BLaER1 treated with 17β-estradiol and CSF1 and Interleukin-3, amounts not matched to agents 10 nM and 100 nM (cell line): ENCODE data around the gene AKT3.
A peak's percentile ranks its signal among the peaks of the same experiment; 100 is the strongest.

Source experiments
- H3K27ac ChIP-seq, 11 experiments: shearing (Covaris generic); formaldehyde crosslinking; 2 replicates each; pipeline ENCODE4 v1.8.1; 2022
- H3K27me3 ChIP-seq, 11 experiments: shearing (Covaris generic); formaldehyde crosslinking; 2 replicates each; pipeline ENCODE4 v1.8.1; 2022
- H3K36me3 ChIP-seq, 11 experiments: shearing (Covaris generic); formaldehyde crosslinking; 2 replicates each; pipeline ENCODE4 v1.8.1; 2022
- H3K4me1 ChIP-seq, 10 experiments: shearing (Covaris generic); formaldehyde crosslinking; 2 replicates each; pipeline ENCODE4 v1.8.1; 2022
- H3K4me2 ChIP-seq, 11 experiments: shearing (Covaris generic); formaldehyde crosslinking; 2 replicates each; pipeline ENCODE4 v1.8.1; 2022
- H3K4me3 ChIP-seq, 10 experiments: shearing (Covaris generic); formaldehyde crosslinking; 2 replicates each; pipeline ENCODE4 v1.8.1; 2022
- H3K9ac ChIP-seq, 11 experiments: shearing (Covaris generic); formaldehyde crosslinking; 2 replicates each; pipeline ENCODE4 v1.8.1; 2022
- H3K9me3 ChIP-seq, 11 experiments: shearing (Covaris generic); formaldehyde crosslinking; replicated peaks in 1 of 11; 2 replicates each; pipeline ENCODE4 v1.8.1; 2022
- H4K20me1 ChIP-seq, 11 experiments: shearing (Covaris generic); formaldehyde crosslinking; 2 replicates each; pipeline ENCODE4 v1.8.1; 2022
- Cebpa-rat ChIP-seq, 11 experiments: shearing (Covaris generic); IDR thresholded peaks; 2 replicates each; pipeline ENCODE4 v1.8.1; 2022

AKT3 gene

GRCh38 chr1:243758647-243759046 lies 91.4 kb downstream of the AKT3 start:
- Histone ChIP-seq H3K4me3 (no peak overlapping the region), H3K27me3 (no peaks in the 10 kb centered on the region), H3K9ac (no peak overlapping the region), H3K9me3 (no peaks in the 10 kb centered on the region), H3K27ac (no peak overlapping the region), H3K4me1 (peaks cover 0 to 7% (median 0%) of the 10 kb centered on the region in 10 experiments; a peak in 1 of 20 replicates), H3K4me2 (no peak overlapping the region), H4K20me1 (peaks cover 0 to 74% (median 0%) of the 10 kb centered on the region in 11 experiments; a peak in 5 of 22 replicates), H3K36me3 (0 out of 22 replicates have a peak, but pooled peaks cover 0 to 6% (median 0%) of the 10 kb centered on the region in 11 experiments)
- no peak for TF ChIP-seq Cebpa-rat (IDR thresholded peaks at IDR 0.05)

- no peak for TF ChIP-seq Cebpa-rat (IDR thresholded peaks at IDR 0.05)
- no peak overlapping the region for H3K9ac ChIP-seq
- no peak overlapping the region for H3K27ac ChIP-seq
- H3K9me3 ChIP-seq = no peaks in the 10 kb centered on the region
- H3K27me3 ChIP-seq = no peaks in the 10 kb centered on the region
- H3K36me3 ChIP-seq = 0 out of 22 replicates have a peak, but pooled peaks cover 0 to 6% (median 0%) of the 10 kb centered on the region in 11 experiments
- no peak overlapping the region for H3K4me3 ChIP-seq
- H3K4me1 ChIP-seq = peaks cover 0 to 7% (median 0%) of the 10 kb centered on the region in 10 experiments; a peak in 2 of 20 replicates
- H3K4me2 ChIP-seq = no peak overlapping the region
- peaks cover 0 to 80% (median 0%) of the 10 kb centered on the region in 11 experiments; a peak in 5 of 22 replicates for H4K20me1 ChIP-seq
These were observed 93.5 kb downstream of the AKT3 start for GRCh38 chr1:243756529-243756928.

GRCh38 chr1:243754348-243754747 lies 95.7 kb downstream of the AKT3 start:
- Histone ChIP-seq H3K9ac (no peak overlapping the region), H3K4me2 (no peak overlapping the region)

GRCh38 chr1:243751506-243751905 lies 98.5 kb downstream of the AKT3 start:
- H3K9ac ChIP-seq = no peak overlapping the region
- H3K27me3 ChIP-seq = no peaks in the 10 kb centered on the region
- no peak overlapping the region for H3K27ac ChIP-seq
- H4K20me1 ChIP-seq = peaks cover 0 to 75% (median 0%) of the 10 kb centered on the region in 11 experiments; a peak in 5 of 22 replicates
- peaks cover 0 to 7% (median 0%) of the 10 kb centered on the region in 10 experiments; a peak in 4 of 20 replicates for H3K4me1 ChIP-seq
- no peak overlapping the region for H3K4me2 ChIP-seq
- no peak overlapping the region for H3K4me3 ChIP-seq
- 0 out of 22 replicates have a peak, but pooled peaks cover 0 to 6% (median 0%) of the 10 kb centered on the region in 11 experiments for H3K36me3 ChIP-seq
- H3K9me3 ChIP-seq = no peaks in the 10 kb centered on the region
- TF ChIP-seq Cebpa-rat (IDR thresholded peaks at IDR 0.05) = no peak

More at GRCh38 chr1:243754348-243754747, 95.7 kb downstream of the AKT3 start:
- H3K4me3 ChIP-seq = no peak overlapping the region
- H3K4me1 ChIP-seq = peaks cover 0 to 7% (median 0%) of the 10 kb centered on the region in 10 experiments; a peak in 2 of 20 replicates
- H3K27ac ChIP-seq = no peak overlapping the region
- H4K20me1 ChIP-seq = peaks cover 0 to 82% (median 0%) of the 10 kb centered on the region in 11 experiments; a peak in 5 of 22 replicates
- 0 out of 22 replicates have a peak, but pooled peaks cover 0 to 6% (median 0%) of the 10 kb centered on the region in 11 experiments for H3K36me3 ChIP-seq
- TF ChIP-seq Cebpa-rat (IDR thresholded peaks at IDR 0.05) = no peak
- H3K27me3 ChIP-seq = no peaks in the 10 kb centered on the region
- H3K9me3 ChIP-seq = no peaks in the 10 kb centered on the region

GRCh38 chr1:243748706-243749283 lies 101.2 kb downstream of the AKT3 start:
- peaks cover 0 to 11% (median 4%) of the 10 kb centered on the region in 11 experiments; a peak in 7 of 22 replicates for H3K36me3 ChIP-seq
- no peaks in the 10 kb centered on the region for H3K27me3 ChIP-seq
- no peak for TF ChIP-seq Cebpa-rat (IDR thresholded peaks at IDR 0.05)
- H3K4me3 ChIP-seq = no peak overlapping the region
- peaks cover 0 to 8% (median 4%) of the 10 kb centered on the region in 10 experiments; a peak in 7 of 20 replicates for H3K4me1 ChIP-seq
- H3K27ac ChIP-seq = no peak overlapping the region
- H3K9ac ChIP-seq = no peak overlapping the region
- peaks cover 0 to 62% (median 0%) of the 10 kb centered on the region in 11 experiments; a peak in 4 of 22 replicates for H4K20me1 ChIP-seq
- H3K4me2 ChIP-seq = no peak overlapping the region
- peaks cover 4 to 11% (median 5%) of the 10 kb centered on the region in 11 experiments; a peak in 19 of 22 replicates for H3K9me3 ChIP-seq

GRCh38 chr1:243748227-243748626 lies 101.8 kb downstream of the AKT3 start:
- H3K9me3 ChIP-seq = peaks cover 8 to 16% (median 11%) of the 10 kb centered on the region in 11 experiments; a peak in 19 of 22 replicates
- no peak overlapping the region for H3K27ac ChIP-seq
- H4K20me1 ChIP-seq = peaks cover 0 to 58% (median 0%) of the 10 kb centered on the region in 11 experiments; a peak in 4 of 22 replicates
- no peak overlapping the region for H3K4me3 ChIP-seq
- no peak for TF ChIP-seq Cebpa-rat (IDR thresholded peaks at IDR 0.05)
- H3K27me3 ChIP-seq = no peaks in the 10 kb centered on the region
- H3K9ac ChIP-seq = no peak overlapping the region
- no peak overlapping the region for H3K4me2 ChIP-seq
- H3K36me3 ChIP-seq = peaks cover 0 to 14% (median 7%) of the 10 kb centered on the region in 11 experiments; a peak in 7 of 22 replicates
- peaks cover 0 to 8% (median 4%) of the 10 kb centered on the region in 10 experiments; a peak in 7 of 20 replicates for H3K4me1 ChIP-seq

GRCh38 chr1:243746751-243747150 lies 103.3 kb downstream of the AKT3 start:
- peaks cover 0 to 45% (median 0%) of the 10 kb centered on the region in 11 experiments; a peak in 4 of 22 replicates for H4K20me1 ChIP-seq
- no peaks in the 10 kb centered on the region for H3K27me3 ChIP-seq
- no peak overlapping the region for H3K4me3 ChIP-seq
- peaks cover 18 to 28% (median 21%) of the 10 kb centered on the region in 11 experiments; a peak in 21 of 22 replicates for H3K9me3 ChIP-seq
- no peak overlapping the region for H3K9ac ChIP-seq
- no peak overlapping the region for H3K27ac ChIP-seq
- H3K4me2 ChIP-seq = 0 out of 22 replicates have a peak overlapping the region, but pooled peaks of 1 of the 11 experiments have one; percentile 9
- peaks cover 0 to 8% (median 4%) of the 10 kb centered on the region in 10 experiments; a peak in 7 of 20 replicates for H3K4me1 ChIP-seq
- TF ChIP-seq Cebpa-rat (IDR thresholded peaks at IDR 0.05) = no peak
- peaks cover 0 to 20% (median 10%) of the 10 kb centered on the region in 11 experiments; a peak in 9 of 22 replicates for H3K36me3 ChIP-seq

- peak overlapping the region in 1 of 11 experiments; percentile 41; a peak in 2 of 22 replicates for H3K4me2 ChIP-seq
- no peak overlapping the region for H3K9ac ChIP-seq
- peaks cover 0 to 20% (median 10%) of the 10 kb centered on the region in 11 experiments; a peak in 9 of 22 replicates for H3K36me3 ChIP-seq
- H4K20me1 ChIP-seq = peaks cover 0 to 32% (median 0%) of the 10 kb centered on the region in 11 experiments; a peak in 3 of 22 replicates
- H3K9me3 ChIP-seq = peaks cover 18 to 28% (median 21%) of the 10 kb centered on the region in 11 experiments; a peak in 21 of 22 replicates
- no peaks in the 10 kb centered on the region for H3K27me3 ChIP-seq
- no peak for TF ChIP-seq Cebpa-rat (IDR thresholded peaks at IDR 0.05)
- H3K4me3 ChIP-seq = no peak overlapping the region
- 0 out of 22 replicates have a peak overlapping the region, but pooled peaks of 2 of the 11 experiments have one; percentile 17 to 28 for H3K27ac ChIP-seq
- H3K4me1 ChIP-seq = peaks cover 0 to 12% (median 2%) of the 10 kb centered on the region in 10 experiments; a peak in 10 of 20 replicates
These were observed 104.7 kb downstream of the AKT3 start for GRCh38 chr1:243745356-243745755.

GRCh38 chr1:243742819-243743218 lies 107.2 kb downstream of the AKT3 start:
- Histone ChIP-seq H3K9ac (no peak overlapping the region), H4K20me1 (peaks cover 0 to 20% (median 0%) of the 10 kb centered on the region in 11 experiments; a peak in 3 of 22 replicates), H3K4me3 (no peak overlapping the region), H3K4me1 (peaks cover 0 to 19% (median 2%) of the 10 kb centered on the region in 10 experiments; a peak in 10 of 20 replicates), H3K4me2 (no peak overlapping the region), H3K36me3 (peaks cover 0 to 20% (median 10%) of the 10 kb centered on the region in 11 experiments; a peak in 10 of 22 replicates), H3K27me3 (no peaks in the 10 kb centered on the region), H3K9me3 (peaks cover 18 to 28% (median 21%) of the 10 kb centered on the region in 11 experiments; a peak in 21 of 22 replicates), H3K27ac (no peak overlapping the region)
- no peak for TF ChIP-seq Cebpa-rat (IDR thresholded peaks at IDR 0.05)
